HCT116 (cell line): Measurements from ENCODE around the gene NMRAL1. TPM values are rescaled to one million over a fixed set of nuclear protein-coding genes. Genes with fewer than 3 reads are reported as not detected.

Source experiments
- ATAC-seq: fragments of 200-7000 bp; cut with Tn5 transposase; 2 replicates; pipeline ENCODE4 v1.9.1; 2020; ENCODE audit warnings: mild to moderate bottlenecking, moderate library complexity
- BruUV-seq: library from RNA; stranded (reverse); fragments of 400-500 nt; replicated peaks from 2 replicates; lab custom pipeline; 2021; lab: Mats Ljungman, UMichigan
- CTCF ChIA-PET: fragments of 300-600 bp; sonication (Branson Sonifier 250); formaldehyde crosslinking; loops from one replicate; lab custom pipeline; 2021; ENCODE audit warnings: antibody characterized with exemption; lab: Charles Lee
- POLR2A ChIA-PET: fragments of 300-600, 350-600 bp; sonication (Branson Sonifier 250); formaldehyde crosslinking; loops from one replicate; lab custom pipeline; 2021; ENCODE audit warnings: antibody characterized with exemption; lab: Charles Lee
- RAD21 ChIA-PET, 2 experiments: fragments of 300-600 bp; sonication (Branson Sonifier 250); formaldehyde crosslinking; loops; one replicate each; lab custom pipeline; 2023; ENCODE audit warnings: low total read pairs in 2 of 2; ENCODE audit not compliant: uncharacterized antibody in 2 of 2, unreplicated experiment in 2 of 2, low non-redundant PET in 1 of 2; lab: Charles Lee
- DNase-seq: peaks from one replicate; pipeline ENCODE4 v3.0.0-alpha.2; 2010; ENCODE audit warnings: low read depth, low spot score
- H2AFZ ChIP-seq: fragments of 200-600 bp; shearing (Covaris generic), sonication (generic); 2 replicates; pipeline ENCODE4 v1.6.1; 2017; ENCODE audit warnings: low read depth, mixed run types, mixed read lengths, antibody characterized with exemption, low read length; ENCODE audit not compliant: poor library complexity, severe bottlenecking
- H3K27ac ChIP-seq: 2 replicates; pipeline ENCODE4 v1.5.1; 2012; ENCODE audit warnings: low read depth, low read length
- H3K27me3 ChIP-seq: fragments of 200-600 bp; sonication (generic); 2 replicates; pipeline ENCODE4 v1.6.1; 2016; ENCODE audit warnings: mixed run types, low read length, mixed read lengths; ENCODE audit not compliant: insufficient read depth
- H3K36me3 ChIP-seq, 2 experiments: fragments of 200-500 bp in 1 of 2; fragments of 200-600 bp in 1 of 2; sonication (Bioruptor generic) in 1 of 2; sonication (generic) in 1 of 2; 2 replicates each; pipeline versions ENCODE4 v1.5.1 to v1.6.1; 2014 to 2016; ENCODE audit warnings: low read length in 2 of 2, inconsistent platforms in 1 of 2, mixed read lengths in 1 of 2, mixed run types in 1 of 2; ENCODE audit not compliant: insufficient read depth in 2 of 2, control insufficient read depth in 1 of 2
- H3K4me1 ChIP-seq, 2 experiments: fragments of 200-600 bp in 1 of 2; sonication (generic) in 1 of 2; 2 replicates each; pipeline versions ENCODE4 v1.5.1 to v1.6.1; 2012 to 2017; ENCODE audit warnings: low read length in 2 of 2, inconsistent platforms in 1 of 2, mild to moderate bottlenecking in 1 of 2, mixed read lengths in 1 of 2, mixed run types in 1 of 2, moderate library complexity in 1 of 2; ENCODE audit not compliant: insufficient read depth in 2 of 2, control insufficient read depth in 1 of 2
- H3K4me2 ChIP-seq: fragments of 200-600 bp; sonication (generic); 2 replicates; pipeline ENCODE4 v1.6.1; 2017; ENCODE audit warnings: mixed run types, low read length, mixed read lengths
- H3K4me3 ChIP-seq, 2 experiments: fragments of 200-600 bp in 1 of 2; sonication (generic) in 1 of 2; replicated peaks in 1 of 2; 2 replicates each; pipeline ENCODE4 v1.5.1; 2011 to 2016; ENCODE audit warnings: low read length in 2 of 2, control low read depth in 1 of 2, low read depth in 1 of 2, mild to moderate bottlenecking in 1 of 2, mixed read lengths in 1 of 2, mixed run types in 1 of 2
- H3K79me2 ChIP-seq: fragments of 200-600 bp; sonication (generic); 2 replicates; pipeline ENCODE4 v1.6.1; 2017; ENCODE audit warnings: mild to moderate bottlenecking, mixed run types, low read length, moderate library complexity, mixed read lengths; ENCODE audit not compliant: insufficient read depth
- H3K9ac ChIP-seq: fragments of 200-600 bp; sonication (generic); 2 replicates; pipeline ENCODE4 v1.6.1; 2016; ENCODE audit warnings: low read length, mixed read lengths
- H3K9me2 ChIP-seq: fragments of 200-600 bp; sonication (generic), shearing (Covaris generic); 2 replicates; pipeline ENCODE4 v1.6.1; 2017; ENCODE audit warnings: mixed run types, mild to moderate bottlenecking, moderate library complexity; ENCODE audit not compliant: insufficient read depth
- H3K9me3 ChIP-seq, 2 experiments: fragments of 200-500 bp in 1 of 2; fragments of 200-600 bp in 1 of 2; sonication (Bioruptor generic) in 1 of 2; sonication (generic) in 1 of 2; 2 replicates each; pipeline ENCODE4 v1.6.1; 2014 to 2017; ENCODE audit warnings: low read length in 2 of 2, mixed read lengths in 2 of 2, inconsistent platforms in 1 of 2, low read depth in 1 of 2, mild to moderate bottlenecking in 1 of 2, mixed run types in 1 of 2, moderate library complexity in 1 of 2; ENCODE audit not compliant: control insufficient read depth in 1 of 2, insufficient read depth in 1 of 2
- H4K20me1 ChIP-seq: fragments of 200-600 bp; sonication (generic), shearing (Covaris generic); 2 replicates; pipeline ENCODE4 v1.6.1; 2017; ENCODE audit warnings: mixed run types, mild to moderate bottlenecking, moderate library complexity; ENCODE audit not compliant: insufficient read depth
- CEBPB ChIP-seq: IDR thresholded peaks from 2 replicates; pipeline ENCODE4 v1.6.1; 2012; ENCODE audit warnings: low read depth
- EGR1 ChIP-seq: IDR thresholded peaks from 2 replicates; pipeline ENCODE4 v1.6.1; 2012; ENCODE audit warnings: low read depth
- ELF1 ChIP-seq: IDR thresholded peaks from 2 replicates; pipeline ENCODE4 v1.6.1; 2012; ENCODE audit warnings: low read depth, borderline replicate concordance
- EZH2 ChIP-seq: fragments of 200-600 bp; sonication (generic); IDR thresholded peaks from 2 replicates; pipeline ENCODE4 v1.6.1; 2017; ENCODE audit warnings: antibody characterized with exemption, mixed run types
- EZH2phosphoT487 ChIP-seq: fragments of 200-600 bp; IDR thresholded peaks from 2 replicates; pipeline ENCODE4 v1.6.1; 2018; ENCODE audit warnings: antibody characterized with exemption, borderline replicate concordance
- JUND ChIP-seq: IDR thresholded peaks from 2 replicates; pipeline ENCODE4 v1.6.1; 2012
- POLR2A ChIP-seq: IDR thresholded peaks from 2 replicates; pipeline ENCODE4 v1.7.0; 2011; ENCODE audit warnings: borderline replicate concordance; ENCODE audit not compliant: insufficient read depth, insufficient read length; ENCODE audit errors: extremely low read depth
- POLR2AphosphoS5 ChIP-seq: IDR thresholded peaks from 2 replicates; pipeline ENCODE4 v1.6.1; 2011; ENCODE audit warnings: mild to moderate bottlenecking, low read depth, low read length, moderate library complexity
- SP1 ChIP-seq: IDR thresholded peaks from 2 replicates; pipeline ENCODE4 v1.6.1; 2012; ENCODE audit warnings: low read depth
- SRF ChIP-seq: IDR thresholded peaks from 2 replicates; pipeline ENCODE4 v1.6.1; 2012; ENCODE audit warnings: low read depth
- TCF7L2 ChIP-seq: IDR thresholded peaks from 2 replicates; pipeline ENCODE4 v1.7.0; 2011; ENCODE audit warnings: borderline replicate concordance, inconsistent platforms; ENCODE audit not compliant: insufficient read depth, insufficient read length; ENCODE audit errors: extremely low read depth
- YY1 ChIP-seq: IDR thresholded peaks from 2 replicates; pipeline ENCODE4 v1.6.1; 2011; ENCODE audit warnings: low read length, low read depth, moderate library complexity, mild to moderate bottlenecking; ENCODE audit not compliant: insufficient replicate concordance; ENCODE audit errors: extremely low read depth
- ZFX ChIP-seq: fragments of 450-650 bp; IDR thresholded peaks from 2 replicates; pipeline ENCODE4 v1.6.1; 2017
- intact Hi-C: fragments of 100-400 bp; cut with micrococcal nuclease; formaldehyde crosslinking; loops from 2 replicates; pipeline ENCODE4 v1.10.0; 2022
- total RNA-seq: library from RNA; stranded (reverse); gene quantifications from one replicate; pipeline ENCODE4 v1.2.1, GENCODE V29; 2021; ENCODE audit not compliant: unreplicated experiment
- TF ChIP-seq, protein P1 (sequence below): IDR thresholded peaks from 2 replicates; pipeline ENCODE4 v1.6.1; 2012
- TF ChIP-seq, protein P2 (sequence below): IDR thresholded peaks from 2 replicates; pipeline ENCODE4 v1.6.1; 2012; ENCODE audit warnings: low read depth
- TF ChIP-seq, protein P3 (sequence below), 3 experiments: fragments of 200-600 bp in 1 of 3; sonication (generic) in 1 of 3; IDR thresholded peaks in 2 of 3; conservative IDR thresholded peaks in 1 of 3; 2 replicates each; pipeline ENCODE4 v1.5.1; 2012 to 2017; ENCODE audit warnings: low read depth in 2 of 3, low read length in 2 of 3, antibody characterized with exemption in 1 of 3, borderline replicate concordance in 1 of 3, control low read depth in 1 of 3, mild to moderate bottlenecking in 1 of 3, mixed read lengths in 1 of 3, mixed run types in 1 of 3, moderate library complexity in 1 of 3; ENCODE audit not compliant: insufficient read depth in 1 of 3

NMRAL1 gene
- total RNA-seq, 1 experiment from 2014 or later = 76.7 TPM

DNA sequence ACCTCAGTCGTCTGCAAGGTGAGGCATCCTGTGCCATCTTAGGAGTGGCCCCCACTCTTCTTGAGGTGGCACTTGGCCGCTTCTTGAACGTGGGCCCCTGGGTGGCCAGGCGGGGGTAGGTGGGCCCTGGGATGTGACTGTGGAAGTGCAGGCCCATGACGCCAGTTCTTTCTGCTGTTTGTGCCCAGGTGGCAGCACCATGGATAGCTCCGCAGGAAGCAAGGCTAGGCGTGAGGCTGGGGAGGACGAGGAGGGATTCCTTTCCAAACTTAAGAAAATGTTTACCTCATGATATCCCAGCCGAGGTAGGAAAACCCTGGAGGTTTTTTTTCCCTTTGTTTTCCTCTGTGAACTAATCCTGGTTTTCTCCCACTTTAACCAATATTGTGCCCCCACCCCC, 19.8 kb downstream of the NMRAL1 start:
- Histone ChIP-seq H3K27me3 (no peaks in the 10 kb centered on the region), H3K4me3 (no peak overlapping the region), H2AFZ (no peak overlapping the region), H3K36me3 (peaks cover 10 to 63% of the 10 kb centered on the region in 2 experiments), H3K4me2 (no peak overlapping the region), H3K79me2 (peaks cover 3% of the 10 kb centered on the region; the same call in 1 of the 2 replicates), H3K4me1 (no peaks in the 10 kb centered on the region), H4K20me1 (no peaks in the 10 kb centered on the region), H3K27ac (no peak overlapping the region), H3K9ac (no peak overlapping the region), H3K9me3 (no peaks in the 10 kb centered on the region), H3K9me2 (no peaks in the 10 kb centered on the region)
- DNase-seq = no peak
- CTCF ChIA-PET = no interaction called here
- BruUV-seq = no TSS peak
- ATAC-seq = no peak
- POLR2A ChIA-PET = no interaction called here
- TF ChIP-seq, protein P1, sequence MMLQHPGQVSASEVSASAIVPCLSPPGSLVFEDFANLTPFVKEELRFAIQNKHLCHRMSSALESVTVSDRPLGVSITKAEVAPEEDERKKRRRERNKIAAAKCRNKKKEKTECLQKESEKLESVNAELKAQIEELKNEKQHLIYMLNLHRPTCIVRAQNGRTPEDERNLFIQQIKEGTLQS = no peak
- TF ChIP-seq, protein P2, sequence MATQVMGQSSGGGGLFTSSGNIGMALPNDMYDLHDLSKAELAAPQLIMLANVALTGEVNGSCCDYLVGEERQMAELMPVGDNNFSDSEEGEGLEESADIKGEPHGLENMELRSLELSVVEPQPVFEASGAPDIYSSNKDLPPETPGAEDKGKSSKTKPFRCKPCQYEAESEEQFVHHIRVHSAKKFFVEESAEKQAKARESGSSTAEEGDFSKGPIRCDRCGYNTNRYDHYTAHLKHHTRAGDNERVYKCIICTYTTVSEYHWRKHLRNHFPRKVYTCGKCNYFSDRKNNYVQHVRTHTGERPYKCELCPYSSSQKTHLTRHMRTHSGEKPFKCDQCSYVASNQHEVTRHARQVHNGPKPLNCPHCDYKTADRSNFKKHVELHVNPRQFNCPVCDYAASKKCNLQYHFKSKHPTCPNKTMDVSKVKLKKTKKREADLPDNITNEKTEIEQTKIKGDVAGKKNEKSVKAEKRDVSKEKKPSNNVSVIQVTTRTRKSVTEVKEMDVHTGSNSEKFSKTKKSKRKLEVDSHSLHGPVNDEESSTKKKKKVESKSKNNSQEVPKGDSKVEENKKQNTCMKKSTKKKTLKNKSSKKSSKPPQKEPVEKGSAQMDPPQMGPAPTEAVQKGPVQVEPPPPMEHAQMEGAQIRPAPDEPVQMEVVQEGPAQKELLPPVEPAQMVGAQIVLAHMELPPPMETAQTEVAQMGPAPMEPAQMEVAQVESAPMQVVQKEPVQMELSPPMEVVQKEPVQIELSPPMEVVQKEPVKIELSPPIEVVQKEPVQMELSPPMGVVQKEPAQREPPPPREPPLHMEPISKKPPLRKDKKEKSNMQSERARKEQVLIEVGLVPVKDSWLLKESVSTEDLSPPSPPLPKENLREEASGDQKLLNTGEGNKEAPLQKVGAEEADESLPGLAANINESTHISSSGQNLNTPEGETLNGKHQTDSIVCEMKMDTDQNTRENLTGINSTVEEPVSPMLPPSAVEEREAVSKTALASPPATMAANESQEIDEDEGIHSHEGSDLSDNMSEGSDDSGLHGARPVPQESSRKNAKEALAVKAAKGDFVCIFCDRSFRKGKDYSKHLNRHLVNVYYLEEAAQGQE = peak; percentile 61
- intact Hi-C loops = no loop called here
- RAD21 ChIA-PET = no interaction called here

DNA sequence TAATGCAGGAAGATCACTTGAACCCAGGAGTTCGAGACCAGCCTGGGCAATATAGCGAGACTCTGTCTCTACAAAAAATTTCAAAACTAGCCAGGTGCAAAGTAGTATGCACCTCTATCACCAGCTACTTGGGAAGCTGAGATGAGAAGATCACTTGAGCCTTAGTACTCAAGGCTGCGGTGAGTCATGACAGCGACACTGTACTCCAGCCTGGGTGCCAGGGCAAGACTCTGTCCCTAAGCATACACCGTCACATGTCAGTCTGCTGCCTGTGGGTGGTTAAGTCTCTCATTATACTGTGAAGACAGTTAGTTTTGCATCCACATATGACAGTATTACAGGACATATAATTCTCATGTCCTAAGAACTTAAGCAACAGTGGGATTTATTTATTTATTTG, 21.8 kb downstream of the NMRAL1 start:
- peaks cover 12 to 74% of the 10 kb centered on the region in 2 experiments for H3K36me3 ChIP-seq
- ChIA-PET POLR2A (no interaction called here), CTCF (no interaction called here), RAD21 (no interaction called here)
- H3K4me3 ChIP-seq = no peak overlapping the region
- H3K4me1 ChIP-seq = no peaks in the 10 kb centered on the region
- H2AFZ ChIP-seq = no peak overlapping the region
- peaks cover 3% of the 10 kb centered on the region; the same call in 1 of the 2 replicates for H3K79me2 ChIP-seq
- no peaks in the 10 kb centered on the region for H3K9me2 ChIP-seq
- no peak overlapping the region for H3K4me2 ChIP-seq
- no peaks in the 10 kb centered on the region for H3K9me3 ChIP-seq
- H3K9ac ChIP-seq = no peak overlapping the region
- DNase-seq (no peak), ATAC-seq (no peak)
- BruUV-seq = no TSS peak
- H3K27me3 ChIP-seq = no peaks in the 10 kb centered on the region
- H3K27ac ChIP-seq = no peak overlapping the region
- intact Hi-C loops = no loop called here
- no peaks in the 10 kb centered on the region for H4K20me1 ChIP-seq
- no peak for TF ChIP-seq JUND
- no peak for TF ChIP-seq ELF1
- TF ChIP-seq EGR1 = no peak
- no peak for TF ChIP-seq SP1
- TF ChIP-seq TCF7L2 = no peak
- no peak for TF ChIP-seq CEBPB
- no peak for TF ChIP-seq YY1
- no peak for TF ChIP-seq POLR2A
- TF ChIP-seq, protein P3, sequence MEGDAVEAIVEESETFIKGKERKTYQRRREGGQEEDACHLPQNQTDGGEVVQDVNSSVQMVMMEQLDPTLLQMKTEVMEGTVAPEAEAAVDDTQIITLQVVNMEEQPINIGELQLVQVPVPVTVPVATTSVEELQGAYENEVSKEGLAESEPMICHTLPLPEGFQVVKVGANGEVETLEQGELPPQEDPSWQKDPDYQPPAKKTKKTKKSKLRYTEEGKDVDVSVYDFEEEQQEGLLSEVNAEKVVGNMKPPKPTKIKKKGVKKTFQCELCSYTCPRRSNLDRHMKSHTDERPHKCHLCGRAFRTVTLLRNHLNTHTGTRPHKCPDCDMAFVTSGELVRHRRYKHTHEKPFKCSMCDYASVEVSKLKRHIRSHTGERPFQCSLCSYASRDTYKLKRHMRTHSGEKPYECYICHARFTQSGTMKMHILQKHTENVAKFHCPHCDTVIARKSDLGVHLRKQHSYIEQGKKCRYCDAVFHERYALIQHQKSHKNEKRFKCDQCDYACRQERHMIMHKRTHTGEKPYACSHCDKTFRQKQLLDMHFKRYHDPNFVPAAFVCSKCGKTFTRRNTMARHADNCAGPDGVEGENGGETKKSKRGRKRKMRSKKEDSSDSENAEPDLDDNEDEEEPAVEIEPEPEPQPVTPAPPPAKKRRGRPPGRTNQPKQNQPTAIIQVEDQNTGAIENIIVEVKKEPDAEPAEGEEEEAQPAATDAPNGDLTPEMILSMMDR (IDR thresholded peaks at IDR 0.05 in 2 of 3, conservative IDR thresholded peaks at IDR 0.05 in 1 of 3; ENCODE audit: borderline replicate concordance in 1 of 3, insufficient read depth in 1 of 3, low read depth in 2 of 3, low read length in 2 of 3) = no peak
- no peak for TF ChIP-seq ZFX
- no peak for TF ChIP-seq EZH2phosphoT487
- TF ChIP-seq EZH2 = no peak
- TF ChIP-seq POLR2AphosphoS5 = no peak
- no peak for TF ChIP-seq SRF
